GM21786 (cell line): Measurements from ENCODE around the gene ITGB7.

Source experiments
- ATAC-seq: cut with Tn5 transposase; IDR thresholded peaks from one replicate; pipeline ENCODE4 v1.9.1; 2021; ENCODE audit not compliant: unreplicated experiment

ITGB7 gene

GRCh38 chr12:53231921-53232645, 25.0 kb upstream of the ITGB7 start, which contains the start of gene RARG:
Gene RARG (minus strand): TSS chr12:53232209. CDS start chr12:53227545, 4,664 bp downstream.
- ATAC-seq, result no peak

- no peak for ATAC-seq
Measured at GRCh38 chr12:53231671-53231920, 24.5 kb upstream of the ITGB7 start.

- no peak for ATAC-seq
Measured at GRCh38 chr12:53230108-53230845, 23.2 kb upstream of the ITGB7 start.

- ATAC-seq, result no peak
Measured at GRCh38 chr12:53229454-53229853, 22.4 kb upstream of the ITGB7 start.

- no peak for ATAC-seq
Measured at GRCh38 chr12:53227836-53228235, 20.8 kb upstream of the ITGB7 start.

GRCh38 chr12:53227341-53227740, 20.3 kb upstream of the ITGB7 start:
- no peak for ATAC-seq

GRCh38 chr12:53226815-53227214, 19.8 kb upstream of the ITGB7 start:
- no peak for ATAC-seq

- no peak for ATAC-seq
Measured at GRCh38 chr12:53225635-53226424, 18.8 kb upstream of the ITGB7 start.

- ATAC-seq, result no peak
Measured at GRCh38 chr12:53224897-53225634, 18.0 kb upstream of the ITGB7 start.

GRCh38 chr12:53224061-53224896, 17.2 kb upstream of the ITGB7 start:
- ATAC-seq, result no peak

GRCh38 chr12:53223389-53224060, 16.5 kb upstream of the ITGB7 start:
- no peak for ATAC-seq

- ATAC-seq, result no peak
Measured at GRCh38 chr12:53222806-53223261, 15.8 kb upstream of the ITGB7 start.

GRCh38 chr12:53222170-53222721, 15.2 kb upstream of the ITGB7 start:
- ATAC-seq, result no peak

GRCh38 chr12:53221203-53222080, 14.4 kb upstream of the ITGB7 start:
- ATAC-seq, result peak; percentile 23

- ATAC-seq, result peak; percentile 49
Measured at GRCh38 chr12:53220694-53221202, 13.7 kb upstream of the ITGB7 start.

- peak; percentile 16 for ATAC-seq
Measured at GRCh38 chr12:53219956-53220693, 13.1 kb upstream of the ITGB7 start.

GRCh38 chr12:53219292-53219955, 12.4 kb upstream of the ITGB7 start:
- no peak for ATAC-seq
